ENCODE measurements around the gene TSC22D4. TPM values are rescaled to one million over a fixed set of nuclear protein-coding genes. Genes with fewer than 3 reads are reported as not detected.

Gene TSC22D4
- total RNA-seq, 3 donors from 2014 or later (not counting 1 experiment from before 2014, with no cell fraction given): 140 to 173 (median 168) TPM

DNA sequence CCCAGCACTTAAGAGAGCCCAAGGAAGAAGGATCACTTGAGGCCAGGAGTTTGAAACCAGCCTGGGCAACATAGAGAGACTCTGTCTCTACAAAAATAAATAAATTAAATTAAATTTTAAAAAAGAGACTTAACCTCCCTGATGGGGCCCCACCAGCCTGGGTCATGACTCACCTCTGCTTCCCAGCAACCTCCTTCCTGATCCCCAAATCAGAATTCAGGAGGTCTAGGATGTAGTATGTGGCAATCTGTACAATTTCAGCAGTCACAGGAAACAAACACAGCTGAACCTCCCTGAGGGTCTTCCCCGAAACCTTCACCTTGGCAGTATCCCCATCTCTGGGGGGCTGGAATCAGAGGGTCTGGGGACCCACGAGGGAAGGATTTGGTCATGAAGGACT lies 33.0 kb downstream of the TSC22D4 start:
- intact Hi-C loops (cut with micrococcal nuclease): no loop called here
- no peak overlapping the region for H3K27ac ChIP-seq (ENCODE audit: low read length)
- WGBS (ENCODE audit: insufficient coverage): 81% methylated on average over 2 of the region's 2 CpGs

GRCh38 chr7:100444311-100445278 lies 34.4 kb downstream of the TSC22D4 start:
- H3K9me3 Mint-ChIP-seq: no peaks in the 10 kb centered on the region
- ATAC-seq (peak in 1 of 3 donors; percentile 26), DNase-seq (no peak)
- H3K4me1 Mint-ChIP-seq: no peaks in the 10 kb centered on the region
- intact Hi-C loops (cut with micrococcal nuclease): no loop called here
- no peaks in the 10 kb centered on the region for H3K27me3 Mint-ChIP-seq (ENCODE audit: low read depth in 2 of 2)
- H3K36me3 Mint-ChIP-seq: no peaks in the 10 kb centered on the region
- H3K4me3 Mint-ChIP-seq: no peak overlapping the region
- TF ChIP-seq, protein P1, sequence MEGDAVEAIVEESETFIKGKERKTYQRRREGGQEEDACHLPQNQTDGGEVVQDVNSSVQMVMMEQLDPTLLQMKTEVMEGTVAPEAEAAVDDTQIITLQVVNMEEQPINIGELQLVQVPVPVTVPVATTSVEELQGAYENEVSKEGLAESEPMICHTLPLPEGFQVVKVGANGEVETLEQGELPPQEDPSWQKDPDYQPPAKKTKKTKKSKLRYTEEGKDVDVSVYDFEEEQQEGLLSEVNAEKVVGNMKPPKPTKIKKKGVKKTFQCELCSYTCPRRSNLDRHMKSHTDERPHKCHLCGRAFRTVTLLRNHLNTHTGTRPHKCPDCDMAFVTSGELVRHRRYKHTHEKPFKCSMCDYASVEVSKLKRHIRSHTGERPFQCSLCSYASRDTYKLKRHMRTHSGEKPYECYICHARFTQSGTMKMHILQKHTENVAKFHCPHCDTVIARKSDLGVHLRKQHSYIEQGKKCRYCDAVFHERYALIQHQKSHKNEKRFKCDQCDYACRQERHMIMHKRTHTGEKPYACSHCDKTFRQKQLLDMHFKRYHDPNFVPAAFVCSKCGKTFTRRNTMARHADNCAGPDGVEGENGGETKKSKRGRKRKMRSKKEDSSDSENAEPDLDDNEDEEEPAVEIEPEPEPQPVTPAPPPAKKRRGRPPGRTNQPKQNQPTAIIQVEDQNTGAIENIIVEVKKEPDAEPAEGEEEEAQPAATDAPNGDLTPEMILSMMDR (IDR thresholded peaks at IDR 0.05): no peak
- Histone ChIP-seq H3K4me3 (ENCODE audit: low read length) (no peak overlapping the region), H3K9me3 (ENCODE audit: control insufficient read depth, insufficient read depth, low read length) (no peaks in the 10 kb centered on the region), H3K36me3 (ENCODE audit: control insufficient read depth, insufficient read depth, low read length) (no peaks in the 10 kb centered on the region), H3K27me3 (ENCODE audit: control insufficient read depth, insufficient read depth, low read length) (no peaks in the 10 kb centered on the region), H3K4me1 (ENCODE audit: control insufficient read depth, insufficient read depth, low read length) (peaks cover 14% of the 10 kb centered on the region), H3K27ac (ENCODE audit: low read length) (no peak overlapping the region)
- 52% methylated on average over 14 of the region's 14 CpGs for WGBS (ENCODE audit: insufficient coverage)
- H3K27ac Mint-ChIP-seq: no peak overlapping the region

More for the DNA sequence above, 33.0 kb downstream of the TSC22D4 start:
- Histone ChIP-seq H3K9me3 (ENCODE audit: control insufficient read depth, insufficient read depth, low read length) (no peaks in the 10 kb centered on the region), H3K36me3 (ENCODE audit: control insufficient read depth, insufficient read depth, low read length) (no peaks in the 10 kb centered on the region), H3K4me1 (ENCODE audit: control insufficient read depth, insufficient read depth, low read length) (peaks cover 24% of the 10 kb centered on the region), H3K27me3 (ENCODE audit: control insufficient read depth, insufficient read depth, low read length) (no peaks in the 10 kb centered on the region), H3K4me3 (ENCODE audit: low read length) (no peak overlapping the region)
- no peaks in the 10 kb centered on the region for H3K36me3 Mint-ChIP-seq
- peaks cover 0 to 10% of the 10 kb centered on the region in 2 donors for H3K4me1 Mint-ChIP-seq
- H3K9me3 Mint-ChIP-seq: no peaks in the 10 kb centered on the region
- TF ChIP-seq, protein P1 (IDR thresholded peaks at IDR 0.05): no peak
- H3K27ac Mint-ChIP-seq: no peak overlapping the region
- H3K4me3 Mint-ChIP-seq: no peak overlapping the region
- no peak for ATAC-seq
- no peaks in the 10 kb centered on the region for H3K27me3 Mint-ChIP-seq (ENCODE audit: low read depth in 2 of 2)
- DNase-seq: no peak

DNA sequence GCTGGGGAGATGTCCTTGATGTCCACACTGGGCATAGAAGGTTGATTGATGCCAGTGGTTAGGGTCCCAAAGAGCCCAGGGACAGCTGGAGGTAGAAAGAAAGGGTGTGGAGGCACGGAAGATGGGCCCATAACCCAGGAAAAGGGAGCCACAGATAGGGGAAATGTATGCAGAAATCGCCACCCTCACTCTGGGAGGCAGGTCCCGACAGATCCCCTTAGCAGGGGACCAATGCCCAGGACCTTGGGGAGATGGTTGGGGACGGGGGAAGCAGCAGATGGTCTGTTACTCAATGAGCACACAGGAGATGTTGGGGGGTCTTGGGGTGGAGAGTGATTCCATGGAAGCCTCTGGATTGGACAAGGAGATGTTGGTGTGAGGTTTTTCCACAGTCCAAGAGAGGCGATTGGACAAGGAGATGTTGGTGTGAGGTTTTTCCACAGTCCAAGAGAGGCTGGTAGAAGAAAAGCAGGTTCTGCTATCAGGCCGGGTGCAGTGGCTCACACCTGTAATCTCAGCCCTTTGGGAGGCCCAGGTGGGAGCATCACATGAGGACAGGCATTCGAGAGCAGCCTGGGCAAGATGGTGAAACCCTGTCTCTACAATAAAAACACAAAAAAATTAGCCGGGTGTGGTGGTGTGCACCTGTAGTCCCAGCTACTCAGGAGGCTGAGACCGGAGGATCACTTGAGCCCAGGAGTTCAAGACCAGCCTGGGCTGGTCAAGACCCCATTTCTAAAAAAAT lies 35.7 kb downstream of the TSC22D4 start:
- no peak overlapping the region for H3K27ac Mint-ChIP-seq
- Histone ChIP-seq H3K4me1 (ENCODE audit: control insufficient read depth, insufficient read depth, low read length) (peaks cover 14% of the 10 kb centered on the region), H3K27ac (ENCODE audit: low read length) (no peak overlapping the region), H3K36me3 (ENCODE audit: control insufficient read depth, insufficient read depth, low read length) (no peaks in the 10 kb centered on the region), H3K9me3 (ENCODE audit: control insufficient read depth, insufficient read depth, low read length) (no peaks in the 10 kb centered on the region), H3K27me3 (ENCODE audit: control insufficient read depth, insufficient read depth, low read length) (no peaks in the 10 kb centered on the region), H3K4me3 (ENCODE audit: low read length) (no peak overlapping the region)
- H3K27me3 Mint-ChIP-seq (ENCODE audit: low read depth in 2 of 2): no peaks in the 10 kb centered on the region
- H3K4me1 Mint-ChIP-seq: no peaks in the 10 kb centered on the region
- intact Hi-C loops (cut with micrococcal nuclease): no loop called here
- H3K9me3 Mint-ChIP-seq: no peaks in the 10 kb centered on the region
- whole genome bisulfite sequencing (ENCODE audit: insufficient coverage): 92% methylated on average over 9 of the region's 9 CpGs
- no peaks in the 10 kb centered on the region for H3K36me3 Mint-ChIP-seq
- TF ChIP-seq, protein P1 (IDR thresholded peaks at IDR 0.05): no peak
- H3K4me3 Mint-ChIP-seq: no peak overlapping the region
- ATAC-seq (no peak), DNase-seq (no peak)

Measured in natural killer cell (primary cell).